ENCODE results near the gene PTPN6. TPM values are rescaled to one million over a fixed set of nuclear protein-coding genes. Genes with fewer than 3 reads are reported as not detected.
A peak's percentile ranks its signal among the peaks of the same experiment; 100 is the strongest.

PTPN6 gene
- total and polyA plus RNA-seq, 2 of the 13 experiments (the other 11 are each of a cell fraction or from before 2014, with no cell fraction given), result 10.5 to 10.6 TPM

GRCh38 chr12:6944381-6945186 is 6.6 kb upstream of the PTPN6 start (continued):
- no peak for TF ChIP-seq AKNA (CRISPR knock-in tag; IDR thresholded peaks at IDR 0.05; ENCODE audit: borderline replicate concordance)
- peak; percentile 72; the same call in 1 of the 2 replicates for TF ChIP-seq ZNF180 (CRISPR knock-in tag; IDR thresholded peaks at IDR 0.05; ENCODE audit: borderline replicate concordance, low read depth)
- TF ChIP-seq CCAR2 (optimal IDR thresholded peaks at IDR 0.05; ENCODE audit: low read depth, low read length), result no peak
- peak; percentile 28; the same call in 1 of the 2 replicates for TF ChIP-seq TGIF2 (CRISPR knock-in tag; IDR thresholded peaks at IDR 0.05)
- TF ChIP-seq PRDM4 (CRISPR knock-in tag; IDR thresholded peaks at IDR 0.05; ENCODE audit: borderline replicate concordance), result no peak
- no peak for TF ChIP-seq DZIP1 (CRISPR knock-in tag; IDR thresholded peaks at IDR 0.05)
- no peak for TF ChIP-seq ZNF879 (CRISPR knock-in tag; IDR thresholded peaks at IDR 0.05)
- TF ChIP-seq ELK4 (CRISPR knock-in tag; IDR thresholded peaks at IDR 0.05; ENCODE audit: borderline replicate concordance), result 0 out of 2 replicates have a peak, but pooled peaks have one; percentile 42
- no peak for TF ChIP-seq ZFP1 (CRISPR knock-in tag; IDR thresholded peaks at IDR 0.05)
- TF ChIP-seq ZNF142 (CRISPR knock-in tag; IDR thresholded peaks at IDR 0.05), result peak; percentile 74; the same call in 1 of the 2 replicates
